GM12891 (cell line): ENCODE measurements around the gene ASPM.

Experiments used
- POLR2A ChIP-seq: IDR thresholded peaks from 2 replicates; pipeline ENCODE4 v1.6.1; 2011; ENCODE audit warnings: low read depth, low read length, control low read depth
- POLR2AphosphoS5 ChIP-seq: IDR thresholded peaks from 2 replicates; pipeline ENCODE4 v1.6.1; 2011; ENCODE audit warnings: low read depth, low read length, control low read depth
- SPI1 ChIP-seq: IDR thresholded peaks from 2 replicates; pipeline ENCODE4 v1.6.1; 2011; ENCODE audit warnings: low read depth, low read length, control low read depth
- TAF1 ChIP-seq: IDR thresholded peaks from 2 replicates; pipeline ENCODE4 v1.6.1; 2011; ENCODE audit warnings: low read depth, low read length, control low read depth

DNA sequence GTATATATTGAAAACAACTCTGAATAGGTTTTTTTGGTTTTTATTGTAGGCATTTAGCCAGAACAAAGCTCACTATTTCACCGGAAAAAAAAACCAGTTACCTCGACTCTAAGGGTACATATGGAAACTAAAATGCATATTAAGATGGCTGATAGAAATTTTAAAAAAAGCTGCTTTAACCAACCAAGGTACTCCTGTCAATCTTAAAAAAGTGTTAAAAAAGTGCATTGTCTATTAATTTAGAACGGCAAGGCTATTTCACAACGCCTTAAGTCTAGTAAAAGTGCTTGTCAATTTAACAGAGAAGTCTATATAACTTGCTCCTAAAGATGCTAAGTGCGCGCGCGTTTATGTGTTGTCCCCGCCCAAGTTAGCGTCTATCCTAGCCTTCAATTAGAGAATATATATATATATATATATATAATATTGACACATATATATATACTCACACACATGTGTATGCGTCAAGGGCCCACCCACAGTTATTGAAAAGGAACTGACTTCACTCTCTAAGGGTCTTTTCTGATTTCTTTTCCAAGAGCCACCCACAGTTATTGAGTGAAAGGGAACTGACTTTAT is 934 bp downstream of the ASPM start:
- TF ChIP-seq POLR2A (no peak), POLR2AphosphoS5 (no peak), SPI1 (no peak), TAF1 (no peak)
